K562 (cell line): ENCODE measurements around the gene COG2. TPM values are rescaled to one million over a fixed set of nuclear protein-coding genes. Genes with fewer than 3 reads are reported as not detected.
"Not testable (repeated sequence)": the region's sequence is repeated elsewhere in the genome, so short reads cannot be mapped to it uniquely, and the experiment has no call there.

Experiments used
- ATAC-seq: fragments of 200-7000 bp; cut with Tn5 transposase; 3 replicates; pipeline ENCODE4 v1.9.1; 2020; ENCODE audit warnings: moderate library complexity
- BruUV-seq: library from RNA; stranded (reverse); fragments of 400-500 nt; replicated peaks from 2 replicates; lab custom pipeline; 2021; lab: Mats Ljungman, UMichigan
- CTCF ChIA-PET: fragments of 300-600 bp; formaldehyde crosslinking; extraction: SDS; loops from one replicate; lab custom pipeline; 2021; ENCODE audit warnings: low intra/inter-chr PET ratio; lab: Yijun Ruan, JAX
- POLR2A ChIA-PET: fragments of 300-600, 350-650 bp; sonication (Branson Sonifier 250); formaldehyde crosslinking; extraction: SDS; loops from one replicate; lab custom pipeline; 2021; ENCODE audit warnings: antibody characterized with exemption, inconsistent platforms; lab: Yijun Ruan, JAX
- DNase-seq, 4 experiments: peaks; one replicate each; pipeline versions ENCODE4 v3.0.0 to v3.0.0-alpha.2; 2011 to 2018; ENCODE audit warnings: low spot score in 3 of 4, mixed read lengths in 3 of 4; ENCODE audit errors: extremely low read depth in 1 of 4
- FAIRE-seq: peaks from 2 replicates; lab custom pipeline; 2011; peaks lifted over from hg19 to GRCh38; lab: Jason Lieb, UNC
- H2AFZ ChIP-seq: 2 replicates; pipeline ENCODE4 v1.6.0; 2011; ENCODE audit warnings: low read depth, low read length, control low read depth, inconsistent platforms
- H3K27ac ChIP-seq: fragments of 200-600 bp; 3 replicates; pipeline ENCODE4 v1.8.0; 2011; ENCODE audit warnings: low read depth, mild to moderate bottlenecking, control low read depth, inconsistent platforms, low read length, moderate library complexity, mixed read lengths; ENCODE audit errors: extremely low read depth
- H3K27me3 ChIP-seq, 2 experiments: fragments of 300-600 bp in 1 of 2; 2 replicates in 1 of 2; 3 replicates in 1 of 2; pipeline versions ENCODE4 v1.6.0 to v1.8.0; 2011; ENCODE audit warnings: inconsistent platforms in 2 of 2, low read length in 2 of 2, mild to moderate bottlenecking in 1 of 2, mixed read lengths in 1 of 2, moderate library complexity in 1 of 2; ENCODE audit not compliant: control insufficient read depth in 2 of 2, insufficient read depth in 2 of 2
- H3K36me3 ChIP-seq: fragments of 300-600 bp; 3 replicates; pipeline ENCODE4 v1.8.0; 2011; ENCODE audit warnings: mild to moderate bottlenecking, low read length, inconsistent platforms; ENCODE audit not compliant: control insufficient read depth, insufficient read depth
- H3K4me1 ChIP-seq, 2 experiments: fragments of 200-600 bp in 1 of 2; replicated peaks in 1 of 2; 2 replicates in 1 of 2; 3 replicates in 1 of 2; pipeline versions ENCODE4 v1.5.1 to v1.8.0; 2011; ENCODE audit warnings: inconsistent platforms in 2 of 2, low read length in 2 of 2, mild to moderate bottlenecking in 1 of 2, mixed read lengths in 1 of 2, moderate library complexity in 1 of 2; ENCODE audit not compliant: control insufficient read depth in 2 of 2, insufficient read depth in 2 of 2
- H3K4me2 ChIP-seq: 2 replicates; pipeline ENCODE4 v1.6.1; 2011; ENCODE audit warnings: low read length, control low read depth, inconsistent platforms, mixed read lengths; ENCODE audit not compliant: insufficient read depth
- H3K4me3 ChIP-seq: fragments of 200-600 bp; sonication (generic), shearing (Covaris generic); 2 replicates; pipeline ENCODE4 v1.5.1; 2016; ENCODE audit warnings: control low read depth, inconsistent platforms
- H3K79me2 ChIP-seq: fragments of 200-600 bp; 3 replicates; pipeline ENCODE4 v1.8.0; 2011; ENCODE audit warnings: low read length, inconsistent platforms; ENCODE audit not compliant: control insufficient read depth, insufficient read depth
- H3K9ac ChIP-seq, 2 experiments: 2 replicates each; pipeline versions ENCODE4 v1.6.0 to v1.6.1; 2011; ENCODE audit warnings: low read depth in 2 of 2, low read length in 2 of 2, control low read depth in 1 of 2, inconsistent platforms in 1 of 2, mild to moderate bottlenecking in 1 of 2, mixed read lengths in 1 of 2; ENCODE audit not compliant: insufficient read depth in 1 of 2
- H3K9me1 ChIP-seq: one replicate; pipeline ENCODE4 v1.6.0; 2011; ENCODE audit warnings: inconsistent platforms, mild to moderate bottlenecking, low read length, moderate library complexity; ENCODE audit not compliant: control insufficient read depth, insufficient read depth
- H3K9me3 ChIP-seq: replicated peaks from 2 replicates; pipeline ENCODE4 v1.5.1; 2011; ENCODE audit warnings: low read depth, low read length, inconsistent platforms; ENCODE audit not compliant: control insufficient read depth, insufficient read depth
- H4K20me1 ChIP-seq: replicated peaks from 2 replicates; pipeline ENCODE4 v1.6.1; 2011; ENCODE audit warnings: low read length, inconsistent platforms, mixed read lengths; ENCODE audit not compliant: control insufficient read depth, insufficient read depth
- HMG20A ChIP-seq: fragments of 450-650 bp; formaldehyde crosslinking; conservative IDR thresholded peaks from 2 replicates; pipeline ENCODE4 v1.4.0; 2020; ENCODE audit warnings: mild to moderate bottlenecking, mixed read lengths
- WGBS: fragments of 100-300 bp; shearing (Covaris generic); methylation state at CpG from one replicate; pipeline ENCODE4 v1.1.6; 2016; ENCODE audit warnings: low coverage, mixed read lengths; ENCODE audit not compliant: insufficient coverage; ENCODE audit errors: missing lambda C conversion rate; 5-methylcytosine and 5-hydroxymethylcytosine counted together
- in situ Hi-C: fragments of 300-500 bp; cut with MboI; formaldehyde crosslinking; loops from 4 replicates; pipeline ENCODE4 v1.15.0; 2018; ENCODE audit warnings: inconsistent platforms, mixed read lengths
- intact Hi-C: fragments of 100-400 bp; cut with micrococcal nuclease; formaldehyde crosslinking; loops from 2 replicates; pipeline ENCODE4 v1.14.2; 2022
- polyA plus RNA-seq, 8 experiments: library from polyadenylated mRNA; depleted of rRNA in 4 of 8; stranded (reverse) in 5 of 8; unstranded in 3 of 8; fragments of >200 nt; fragmentation: Nextera tagmentation in 2 of 8; fragmentation: Illumina TruSeq in 1 of 8; extraction: Ambion mirVana in 2 of 8; extraction: Trizol in 1 of 8; gene quantifications; 2 replicates each; pipeline versions ENCODE4 v1.2.1 to v1.2.3, GENCODE V29; 2011 to 2014; ENCODE audit warnings: inconsistent platforms in 1 of 8, missing spikeins in 1 of 8
- total RNA-seq, 7 experiments: library from RNA; depleted of rRNA in 6 of 7; stranded (reverse); fragments of >200 nt in 6 of 7; fragmentation: Illumina TruSeq in 2 of 7; extraction: Trizol in 2 of 7; gene quantifications; 2 replicates each; pipeline versions ENCODE4 v1.2.1 to v1.2.3, GENCODE V29; 2011 to 2021; ENCODE audit warnings: low replicate concordance in 1 of 7

The COG2 gene
- total and polyA plus RNA-seq, 9 of the 15 experiments (the other 6 are each of a cell fraction or from before 2014, with no cell fraction given) = 22.0 to 51.7 (median 33.3) TPM

DNA sequence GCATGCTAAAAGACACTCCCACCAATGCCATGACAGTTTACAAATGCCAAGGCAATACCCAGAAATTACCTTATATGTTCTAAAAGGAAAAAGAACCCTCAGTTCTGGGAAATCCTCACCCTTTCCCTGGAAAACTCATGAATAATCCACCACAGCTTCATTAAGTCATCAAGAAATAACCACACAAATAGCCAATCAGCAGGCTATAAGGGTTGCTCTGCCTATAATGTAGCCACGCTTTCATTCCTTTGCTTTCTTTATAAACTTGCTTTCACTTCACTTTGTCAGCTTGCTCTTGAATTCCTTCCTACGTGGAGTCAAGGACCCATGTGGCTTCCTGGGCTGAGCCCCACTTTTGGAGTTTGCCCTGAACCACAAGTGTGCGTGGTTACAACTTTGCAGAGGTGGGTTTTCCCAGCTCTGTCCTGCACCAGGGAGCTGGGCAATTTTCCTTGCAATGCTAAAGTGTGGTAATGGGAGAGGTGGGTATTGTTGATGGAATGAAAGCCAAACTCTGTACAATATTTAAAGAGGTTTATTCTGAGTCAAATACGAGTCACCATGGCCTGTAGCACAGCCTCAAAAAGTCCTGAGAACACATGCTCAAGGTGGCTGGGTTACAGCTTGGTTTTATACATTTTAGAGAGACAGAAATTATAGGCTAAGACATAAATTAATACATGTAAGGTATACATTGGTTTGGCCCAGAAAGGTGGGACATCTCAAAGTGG lies 42.2 kb upstream of the COG2 start:
- H3K4me2 ChIP-seq = no peak overlapping the region
- no peak overlapping the region for H2AFZ ChIP-seq
- no peak for TF ChIP-seq HMG20A
- no peak overlapping the region for H3K9ac ChIP-seq
- POLR2A ChIA-PET = interaction anchor here (0.6 kb wide), 1 partner anchor 175 kb away, joined by 3 read pairs; no protein-coding TSS in a partner anchor
- CTCF ChIA-PET = no interaction called here
- DNase-seq = no peak
- H3K27ac ChIP-seq = no peak overlapping the region
- no peaks in the 10 kb centered on the region for H3K9me1 ChIP-seq
- WGBS = 1% methylated on average over 4 of the region's 4 CpGs
- no peak for ATAC-seq
- no peak overlapping the region for H3K4me3 ChIP-seq
- H3K79me2 ChIP-seq = no peaks in the 10 kb centered on the region
- FAIRE-seq = no peak
- no peaks in the 10 kb centered on the region for H3K4me1 ChIP-seq
- in situ Hi-C loops = no loop called here
- no peaks in the 10 kb centered on the region for H3K9me3 ChIP-seq
- H3K27me3 ChIP-seq = no peaks in the 10 kb centered on the region
- intact Hi-C loops = no loop called here
- H3K36me3 ChIP-seq = no peaks in the 10 kb centered on the region
- no peaks in the 10 kb centered on the region for H4K20me1 ChIP-seq
- no TSS peak for BruUV-seq

DNA sequence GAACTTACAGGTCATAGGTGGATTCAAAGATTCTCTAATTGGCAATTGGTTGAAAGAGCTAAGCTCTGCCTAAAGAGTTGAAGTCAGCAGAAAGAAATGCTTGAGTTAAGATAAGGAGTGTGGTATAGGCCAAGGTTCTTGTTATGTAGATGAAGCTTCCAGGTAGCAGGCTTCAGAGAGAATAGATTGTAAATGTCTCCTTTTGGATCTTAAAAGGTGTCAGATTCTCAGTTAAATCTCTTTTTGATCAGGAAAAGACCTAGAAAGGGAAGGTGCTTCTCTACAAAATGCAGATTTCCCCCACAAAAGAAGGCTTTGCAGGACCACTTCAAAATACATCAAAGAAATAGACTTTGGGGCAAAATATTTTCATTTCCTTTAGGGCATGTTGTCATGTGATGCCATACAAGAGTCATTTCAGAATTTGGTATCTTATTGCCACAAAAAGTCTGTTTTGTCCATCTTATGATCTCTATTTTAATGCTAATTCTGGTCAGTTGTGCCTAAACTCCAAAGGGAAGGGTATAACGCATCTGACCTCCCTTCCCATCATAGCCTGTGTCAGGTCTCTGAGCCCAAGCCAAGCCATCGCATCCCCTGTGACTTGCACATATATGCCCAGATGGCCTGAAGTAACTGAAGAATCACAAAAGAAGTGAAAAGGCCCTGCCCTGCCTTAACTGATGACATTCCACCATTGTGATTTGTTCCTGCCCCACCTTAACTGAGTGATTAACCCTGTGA lies 41.5 kb upstream of the COG2 start:
- CTCF ChIA-PET, H2AFZ ChIP-seq, ATAC-seq, in situ Hi-C loops, BruUV-seq, H3K27ac ChIP-seq, H3K27me3 ChIP-seq, H3K4me3 ChIP-seq, H3K4me2 ChIP-seq, H3K4me1 ChIP-seq, H3K79me2 ChIP-seq, H3K9me1 ChIP-seq, intact Hi-C loops, H3K9ac ChIP-seq, H4K20me1 ChIP-seq, FAIRE-seq, H3K9me3 ChIP-seq, H3K36me3 ChIP-seq, DNase-seq, POLR2A ChIA-PET: not testable (repeated sequence)
- WGBS = 0% methylated on average over 2 of the region's 2 CpGs
